ENCODE results near the gene ZNFX1.

Gene ZNFX1

GRCh38 chr20:49291200-49291599 lies 13.3 kb upstream of the ZNFX1 start:
- no peak for DNase-seq

GRCh38 chr20:49290608-49291191 lies 12.8 kb upstream of the ZNFX1 start:
- no peak for DNase-seq

DNA sequence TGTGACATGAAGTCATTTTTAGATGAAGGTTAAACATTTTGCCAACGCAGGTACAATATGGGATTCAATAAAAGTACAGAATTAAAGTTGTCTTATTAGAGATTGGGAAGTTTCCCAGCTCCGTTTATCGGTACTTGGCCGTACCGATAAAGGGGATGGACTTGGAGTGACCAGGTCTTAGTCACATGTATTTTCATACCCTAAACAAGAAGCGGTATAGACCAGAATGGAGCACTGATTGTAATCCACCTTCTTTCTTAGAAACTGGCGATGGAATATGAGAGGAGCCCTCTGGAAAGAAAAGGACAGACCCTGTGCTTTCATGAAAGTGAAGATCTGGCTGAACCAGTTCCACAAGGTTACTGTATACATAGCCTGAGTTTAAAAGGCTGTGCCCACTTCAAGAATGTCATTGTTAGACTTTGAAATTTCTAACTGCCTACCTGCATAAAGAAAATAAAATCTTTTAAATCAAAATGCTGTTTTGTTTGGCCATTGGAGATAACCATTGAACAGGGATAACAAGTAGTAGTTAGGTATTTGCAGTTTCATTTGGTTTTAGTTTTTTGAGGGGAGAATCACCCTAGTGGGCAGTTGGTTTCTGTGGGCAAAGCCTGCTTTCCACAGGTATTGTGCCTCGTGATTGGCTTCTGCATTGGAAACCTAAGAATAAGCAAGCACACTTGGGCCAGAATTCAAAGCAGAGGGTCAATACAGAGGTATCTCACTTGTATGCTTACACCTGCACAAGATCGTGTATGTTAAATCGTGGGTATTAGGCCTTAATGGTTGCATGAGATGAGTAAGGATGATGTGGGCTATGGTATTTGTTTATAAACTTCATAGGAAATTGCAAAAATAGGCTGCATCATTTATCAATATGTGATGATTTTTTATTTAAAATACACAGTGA lies 11.2 kb upstream of the ZNFX1 start:
- no peak for DNase-seq

DNA sequence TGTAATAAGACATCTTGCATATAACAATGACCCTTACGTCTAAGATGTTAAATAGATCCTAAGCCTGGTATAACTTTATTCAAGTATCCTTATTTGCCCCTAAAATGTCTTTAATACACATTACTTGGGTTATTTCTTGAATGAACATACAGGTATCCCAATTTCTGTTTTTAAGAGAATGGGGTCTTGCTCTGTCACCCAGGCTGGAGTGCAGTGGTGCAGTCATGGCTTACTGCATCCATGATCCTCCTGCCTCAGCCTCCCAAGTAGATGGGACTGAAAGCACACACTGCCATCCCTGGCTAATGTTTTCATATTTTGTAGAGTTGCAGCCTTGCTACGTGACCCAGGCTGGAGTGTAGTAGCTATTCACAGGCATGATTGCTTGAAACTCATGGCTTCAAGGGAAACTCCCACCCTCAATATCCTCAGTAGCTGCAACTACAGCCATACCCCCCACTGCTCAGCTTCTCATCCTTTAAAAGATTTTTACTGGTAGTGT lies 10.4 kb upstream of the ZNFX1 start:
- DNase-seq: no peak

DNA sequence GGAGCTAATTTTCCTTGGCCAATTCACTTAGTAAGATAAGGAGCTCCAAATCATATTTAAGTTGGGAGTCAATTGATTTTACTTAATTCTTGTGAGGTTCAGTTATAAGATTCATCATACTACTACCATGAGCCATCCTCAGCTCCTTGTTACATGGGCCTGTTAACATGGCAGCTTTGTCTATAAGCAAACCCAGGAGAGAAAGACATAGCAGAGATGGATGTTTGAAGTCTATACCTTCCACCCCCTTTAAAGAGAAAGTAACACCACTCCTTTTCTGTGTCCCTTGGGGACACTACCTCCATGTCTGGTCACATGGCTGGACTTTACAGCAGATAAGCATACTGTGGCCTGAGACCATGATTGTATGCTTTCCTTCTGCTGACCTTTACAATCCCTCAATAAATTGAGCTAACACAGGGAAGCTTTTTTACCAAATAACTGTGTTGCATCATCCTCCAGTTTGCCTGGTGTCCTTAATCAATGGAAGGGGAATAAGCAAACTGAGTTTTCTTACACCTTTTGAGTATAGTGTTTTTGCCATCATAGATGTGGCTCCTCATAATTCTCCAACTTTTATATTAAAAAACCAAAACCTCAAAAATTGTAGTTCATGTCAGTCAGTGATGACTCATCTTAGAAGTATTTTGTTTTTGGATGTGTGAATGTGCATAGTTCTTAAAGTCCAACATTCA lies 9.8 kb upstream of the ZNFX1 start:
- no peak for DNase-seq

DNA sequence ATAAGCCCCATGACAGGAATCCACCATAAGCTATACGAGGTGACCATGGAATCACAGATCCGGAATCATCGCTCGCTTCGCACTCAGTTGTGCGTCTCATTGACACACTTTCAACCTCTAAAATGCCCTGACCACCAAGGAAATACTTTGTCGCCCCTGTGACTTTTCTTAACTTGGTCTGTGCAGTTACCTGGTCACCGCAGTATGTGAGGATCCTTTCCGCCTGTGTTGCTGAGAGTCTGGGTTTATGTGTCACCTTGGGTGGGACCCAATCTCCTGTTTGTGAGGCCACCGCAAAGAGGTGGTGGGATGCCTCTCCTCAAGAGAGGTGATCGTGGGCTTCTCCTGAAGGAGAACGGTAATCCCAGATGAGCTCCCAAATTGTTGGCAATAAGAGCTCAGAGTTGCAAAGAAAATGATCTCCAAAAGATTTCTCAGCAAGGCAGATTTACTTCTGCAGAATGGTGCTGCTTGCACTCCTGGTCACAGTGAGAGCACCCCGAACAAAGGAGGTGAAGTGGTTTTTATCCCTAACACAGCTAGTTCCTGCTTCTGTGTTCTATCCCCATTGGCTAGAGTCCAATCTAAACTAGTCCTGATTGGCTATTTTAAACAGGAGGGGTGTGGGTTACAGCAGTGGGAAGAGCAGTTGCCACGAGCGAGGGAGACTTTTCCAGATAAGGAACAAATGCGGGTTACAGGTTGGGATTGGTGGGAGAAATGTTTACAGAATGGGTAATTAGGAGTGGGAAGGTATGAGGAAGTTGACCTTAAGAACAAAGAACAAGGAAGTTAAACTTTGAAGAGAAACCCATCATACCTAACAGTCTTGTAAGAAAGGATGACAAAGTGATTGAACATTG lies 9.1 kb upstream of the ZNFX1 start:
- DNase-seq: no peak

DNA sequence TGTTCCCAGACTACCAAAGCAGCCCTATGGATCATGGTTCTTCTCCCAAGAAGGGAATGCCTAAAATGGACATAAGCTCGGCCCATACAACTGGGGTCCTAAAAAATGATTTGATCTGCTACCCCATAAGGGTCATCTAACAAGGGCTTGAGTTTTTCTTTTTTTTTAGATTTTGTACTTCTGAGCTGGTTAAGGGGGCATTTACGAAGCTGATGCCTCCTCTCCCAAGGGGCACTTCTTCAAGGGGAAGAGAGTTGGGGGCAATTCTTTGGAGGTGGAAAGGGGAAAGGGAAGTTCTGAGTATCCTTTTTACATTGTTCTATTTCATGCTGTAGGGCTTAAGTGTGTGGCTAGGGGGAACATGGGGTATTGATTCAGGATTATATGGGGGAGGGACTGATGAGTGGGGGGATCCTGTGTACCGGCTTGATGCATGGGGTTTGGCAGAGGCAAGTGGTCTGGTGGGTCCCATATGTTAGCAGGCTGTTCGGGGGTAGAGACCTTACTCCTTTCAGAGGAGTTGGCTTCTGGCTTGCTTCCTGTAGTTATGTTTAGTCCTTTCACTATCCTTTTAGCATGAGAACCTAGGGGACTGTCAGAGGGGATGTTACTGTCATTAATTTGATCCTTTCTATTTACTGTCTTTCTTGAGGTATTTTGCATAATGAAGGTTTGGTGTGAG lies 8.1 kb upstream of the ZNFX1 start:
- DNase-seq: no peak

DNA sequence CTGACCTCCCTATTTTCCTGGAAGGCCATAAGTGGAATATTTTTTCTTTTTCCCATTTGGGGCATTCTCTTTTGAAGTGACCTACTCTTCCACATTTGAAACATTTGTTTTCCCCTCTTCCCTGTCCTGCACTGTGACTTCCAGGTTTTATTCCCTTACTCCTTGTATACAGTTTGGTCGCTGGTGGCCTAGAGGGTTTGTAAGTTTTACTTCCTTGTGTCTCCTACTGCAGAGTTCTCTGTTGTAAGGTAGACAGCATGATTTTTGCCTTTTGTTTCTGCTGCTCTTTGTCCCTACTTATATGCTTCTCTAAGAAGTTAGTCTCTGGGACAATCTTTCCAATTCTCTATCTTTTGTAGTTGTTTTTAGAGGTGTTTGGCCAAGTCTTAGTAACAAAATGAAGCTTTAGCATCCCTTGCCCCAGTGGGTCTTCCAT lies 7.4 kb upstream of the ZNFX1 start:
- no peak for DNase-seq

DNA sequence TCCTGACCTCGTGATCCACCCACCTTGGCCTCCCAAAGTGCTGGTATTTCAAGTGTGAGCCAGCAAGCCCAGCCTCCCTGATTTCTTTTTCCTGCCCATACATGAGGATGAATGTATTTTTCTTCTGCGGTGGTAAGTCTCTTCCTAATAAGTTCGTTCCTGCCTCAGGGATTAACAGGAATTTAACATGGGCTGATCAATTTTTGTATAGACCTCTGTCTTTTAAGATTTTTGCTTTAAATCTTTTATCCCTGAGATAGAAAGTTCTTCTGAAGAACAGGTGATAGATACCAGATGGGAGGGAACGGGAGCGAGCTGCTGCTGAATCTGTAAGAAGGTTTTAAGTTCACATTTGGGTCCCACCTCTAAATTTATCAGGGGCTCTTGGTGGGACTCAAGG lies 7.0 kb upstream of the ZNFX1 start:
- DNase-seq: no peak

DNA sequence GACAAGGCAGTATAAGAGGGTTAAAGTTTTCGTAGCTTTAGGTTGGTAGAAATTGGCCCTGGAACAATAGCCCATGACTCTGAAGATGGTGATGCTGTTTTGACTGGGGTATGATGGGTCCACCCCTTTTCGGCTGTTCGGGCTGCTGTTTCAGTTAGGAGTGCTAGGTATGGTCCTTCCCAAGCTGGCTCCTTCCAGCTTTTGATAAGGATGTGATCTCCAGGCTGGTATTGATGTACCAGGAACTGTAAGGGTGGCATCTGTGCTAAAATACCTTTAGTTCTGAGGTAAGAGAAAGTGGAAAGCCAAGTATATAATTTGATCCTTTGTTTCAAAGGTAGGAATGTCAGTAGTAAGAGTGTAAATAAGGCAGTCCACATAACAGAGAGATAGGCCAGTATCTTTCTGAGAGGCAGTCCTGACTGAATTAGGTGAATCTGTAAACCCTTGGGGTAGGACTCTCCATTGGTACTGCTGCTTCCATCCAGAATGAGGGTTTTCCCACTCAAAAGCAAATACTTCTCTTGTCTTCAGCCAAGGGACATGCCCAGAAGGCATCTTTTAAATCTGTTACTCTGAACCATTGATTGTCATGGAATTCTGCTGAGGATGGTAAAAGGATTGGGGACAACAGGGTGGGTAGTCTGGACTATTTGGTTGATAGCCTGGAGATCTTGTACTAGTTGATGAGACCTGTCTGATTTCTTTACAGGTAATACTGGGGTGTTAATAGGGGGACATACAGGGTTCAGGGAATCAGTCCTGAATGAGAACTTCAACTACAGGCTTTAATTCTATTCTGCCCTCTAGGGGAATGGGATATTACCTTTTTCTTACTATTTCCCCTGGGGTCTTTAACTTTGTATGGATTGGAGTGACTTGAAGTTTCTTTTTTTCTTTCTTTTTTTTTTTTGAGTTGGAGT lies 6.1 kb upstream of the ZNFX1 start:
- no peak for DNase-seq

GRCh38 chr20:49283176-49283702 lies 5.4 kb upstream of the ZNFX1 start:
- no peak for DNase-seq

DNA sequence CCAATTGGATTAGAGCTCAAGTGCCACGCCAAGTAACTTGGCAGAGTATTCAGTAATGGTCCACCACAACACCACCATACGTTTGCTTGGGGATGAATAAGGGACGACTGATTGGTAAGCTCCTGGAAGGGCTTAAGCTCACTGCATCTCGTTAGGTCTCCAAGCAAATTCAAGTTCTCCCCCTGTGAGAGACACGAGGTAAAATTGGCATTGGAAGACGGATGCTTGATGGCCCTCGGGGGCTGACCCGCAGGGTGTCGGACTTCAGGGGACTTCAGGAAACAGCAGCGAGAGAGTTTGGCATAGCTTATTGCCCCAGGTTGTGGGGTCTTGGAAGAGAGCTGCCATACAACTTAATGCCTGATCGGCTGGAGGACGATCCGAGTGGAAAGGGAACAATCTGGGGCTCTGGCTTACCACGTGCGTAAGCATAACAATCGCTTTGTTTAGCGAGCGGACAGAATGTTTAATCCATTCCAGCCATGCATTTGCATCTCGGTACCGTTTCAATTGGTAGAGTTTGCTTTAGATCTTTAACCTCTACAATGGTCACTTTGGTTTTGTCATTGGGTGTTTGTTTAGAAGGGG lies 4.8 kb upstream of the ZNFX1 start:
- DNase-seq: no peak

DNA sequence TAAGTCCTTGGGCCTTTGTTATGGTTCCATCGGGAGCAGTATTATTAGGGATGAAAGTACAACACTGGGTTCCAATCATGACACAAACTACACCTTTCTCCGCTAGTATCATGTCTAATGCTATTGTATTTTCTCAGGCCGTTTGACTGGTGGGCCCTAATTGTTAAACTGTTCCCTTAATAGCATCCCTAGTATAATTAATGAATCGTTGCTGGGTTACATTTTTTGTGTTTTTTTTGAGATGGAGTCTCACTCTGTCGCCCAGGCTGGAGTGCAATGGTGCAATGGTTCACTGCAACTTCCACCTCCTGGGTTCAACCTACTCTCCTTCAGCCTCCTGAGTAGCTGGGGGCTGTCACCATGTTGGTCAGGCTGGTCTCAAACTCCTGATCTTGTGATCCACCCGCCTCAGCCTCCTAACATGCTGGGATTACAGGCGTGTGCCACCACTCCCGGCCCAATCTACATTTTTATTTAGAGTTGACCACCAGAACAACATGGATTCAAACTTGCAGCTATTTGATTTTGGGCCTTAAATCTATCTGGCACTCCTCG lies 4.1 kb upstream of the ZNFX1 start:
- no peak for DNase-seq

GRCh38 chr20:49281059-49281912 lies 3.4 kb upstream of the ZNFX1 start:
- no peak for DNase-seq

DNA sequence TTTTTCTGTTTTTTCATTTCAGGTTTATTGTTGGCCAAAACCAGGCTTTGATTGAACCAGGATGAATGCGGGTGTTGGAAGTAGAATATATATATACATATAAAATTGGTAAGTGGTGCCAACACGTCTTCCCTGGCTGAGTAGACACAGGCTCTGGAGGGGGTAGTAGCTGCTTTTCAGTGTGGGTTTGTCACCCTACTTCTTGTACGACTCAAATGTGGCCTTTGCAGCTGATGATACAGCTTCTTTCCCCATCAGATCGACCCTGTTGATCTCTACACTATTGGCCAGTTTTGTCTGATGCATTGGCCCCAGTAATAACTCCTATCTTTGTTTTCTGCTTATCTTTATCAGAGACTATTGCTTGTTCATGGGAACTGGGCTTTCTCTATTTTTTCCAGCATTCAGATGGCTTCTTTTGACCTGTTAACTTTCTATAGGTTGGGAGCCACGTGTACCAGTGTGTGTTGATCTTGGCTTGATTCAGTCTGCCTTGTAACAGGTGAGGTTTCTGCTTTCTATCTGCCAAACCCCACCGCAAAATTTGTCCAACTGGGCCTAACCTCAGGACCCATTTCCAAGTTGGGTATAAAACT lies 2.7 kb upstream of the ZNFX1 start:
- DNase-seq: no peak

DNA sequence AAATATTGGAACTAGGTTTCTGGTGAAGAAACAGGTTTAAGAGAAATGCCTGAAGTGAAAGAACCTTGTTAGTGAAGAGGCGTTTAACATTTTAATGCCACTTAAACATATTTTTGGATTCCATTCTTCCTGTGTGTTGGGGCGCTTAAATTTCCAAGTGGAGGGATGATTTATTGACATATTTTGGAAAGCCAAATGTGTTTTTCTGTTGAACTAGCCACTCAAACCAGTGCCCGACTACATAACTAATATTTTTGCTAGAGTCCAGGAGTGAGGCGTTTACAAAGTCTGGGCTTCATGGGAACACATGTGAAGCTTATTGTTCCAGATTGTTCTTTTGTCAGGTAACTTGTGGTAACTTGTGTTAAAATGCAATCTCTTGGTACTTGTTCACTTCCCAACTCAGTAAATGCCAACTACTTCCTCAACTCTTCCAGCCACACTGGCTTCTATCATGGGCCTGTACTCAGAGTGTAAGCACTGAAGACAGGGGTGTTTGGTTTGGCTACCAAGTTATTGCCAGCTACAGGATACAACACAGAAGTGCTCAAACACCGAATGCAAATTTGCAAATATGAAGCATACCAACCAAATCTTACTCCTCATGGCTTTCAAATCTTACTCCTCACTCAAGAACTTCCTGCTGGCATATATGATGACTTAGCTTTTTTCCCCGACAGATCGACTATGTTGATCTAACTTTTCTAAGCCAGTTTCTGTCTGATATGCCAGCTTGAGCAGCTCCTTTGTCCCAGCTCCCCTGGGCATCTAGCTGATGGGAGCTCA lies 2.0 kb upstream of the ZNFX1 start:
- DNase-seq: no peak

GRCh38 chr20:49278818-49279676 lies 1.2 kb upstream of the ZNFX1 start:
- peak; percentile 23 to 36 for DNase-seq

Measured in activated CD4-positive, alpha-beta T cell treated with anti-CD3 and anti-CD28 coated beads, Interleukin-2, amount 50 U/mL, for 4 hours (primary cell).